Chondrocyte (in vitro differentiated cells): ENCODE data around the gene DLX6. TPM values are rescaled to one million over a fixed set of nuclear protein-coding genes. Genes with fewer than 3 reads are reported as not detected.

Experiments
- DNase-seq: peaks from one replicate; pipeline ENCODE4 v3.0.0; 2021; ENCODE audit warnings: mixed read lengths, low spot score
- H3K27ac Mint-ChIP-seq: one replicate; pipeline ENCODE4 v1.8.0; 2021; ENCODE audit warnings: mild to moderate bottlenecking, moderate library complexity, mixed read lengths; ENCODE audit not compliant: unreplicated experiment
- H3K27me3 Mint-ChIP-seq: 2 replicates; pipeline ENCODE4 v1.8.0; 2021; ENCODE audit warnings: low read depth, mixed read lengths
- H3K36me3 Mint-ChIP-seq: 2 replicates; pipeline ENCODE4 v1.8.0; 2021; ENCODE audit warnings: low read depth, mixed read lengths
- H3K4me1 Mint-ChIP-seq: 2 replicates; pipeline ENCODE4 v1.8.0; 2021; ENCODE audit warnings: low read depth, mild to moderate bottlenecking, mixed read lengths
- H3K4me3 Mint-ChIP-seq: one replicate; pipeline ENCODE4 v1.8.0; 2021; ENCODE audit warnings: mild to moderate bottlenecking, moderate library complexity, mixed read lengths; ENCODE audit not compliant: unreplicated experiment
- H3K9me3 Mint-ChIP-seq: 2 replicates; pipeline ENCODE4 v1.8.0; 2021; ENCODE audit warnings: low read depth, mixed read lengths
- long read RNA-seq: library from polyadenylated mRNA; stranded (forward); transcript quantifications from one replicate; pipeline ENCODE4 v2.0.0, GENCODE V29; 2021
- total RNA-seq: library from RNA; stranded (reverse); gene quantifications from 3 replicates; pipeline ENCODE4 v1.2.1, GENCODE V29; 2021
- TF ChIP-seq, protein P1 (sequence below): fragments of 200-600 bp; sonication (generic); IDR thresholded peaks from 2 replicates; pipeline ENCODE4 v1.5.0; 2021; ENCODE audit warnings: antibody characterized with exemption, mild to moderate bottlenecking, moderate library complexity

The DLX6 gene
- total RNA-seq, result 2.7 TPM in 1 of 3 replicates, not detected in the others
- long read RNA-seq, result 0 reads

DNA sequence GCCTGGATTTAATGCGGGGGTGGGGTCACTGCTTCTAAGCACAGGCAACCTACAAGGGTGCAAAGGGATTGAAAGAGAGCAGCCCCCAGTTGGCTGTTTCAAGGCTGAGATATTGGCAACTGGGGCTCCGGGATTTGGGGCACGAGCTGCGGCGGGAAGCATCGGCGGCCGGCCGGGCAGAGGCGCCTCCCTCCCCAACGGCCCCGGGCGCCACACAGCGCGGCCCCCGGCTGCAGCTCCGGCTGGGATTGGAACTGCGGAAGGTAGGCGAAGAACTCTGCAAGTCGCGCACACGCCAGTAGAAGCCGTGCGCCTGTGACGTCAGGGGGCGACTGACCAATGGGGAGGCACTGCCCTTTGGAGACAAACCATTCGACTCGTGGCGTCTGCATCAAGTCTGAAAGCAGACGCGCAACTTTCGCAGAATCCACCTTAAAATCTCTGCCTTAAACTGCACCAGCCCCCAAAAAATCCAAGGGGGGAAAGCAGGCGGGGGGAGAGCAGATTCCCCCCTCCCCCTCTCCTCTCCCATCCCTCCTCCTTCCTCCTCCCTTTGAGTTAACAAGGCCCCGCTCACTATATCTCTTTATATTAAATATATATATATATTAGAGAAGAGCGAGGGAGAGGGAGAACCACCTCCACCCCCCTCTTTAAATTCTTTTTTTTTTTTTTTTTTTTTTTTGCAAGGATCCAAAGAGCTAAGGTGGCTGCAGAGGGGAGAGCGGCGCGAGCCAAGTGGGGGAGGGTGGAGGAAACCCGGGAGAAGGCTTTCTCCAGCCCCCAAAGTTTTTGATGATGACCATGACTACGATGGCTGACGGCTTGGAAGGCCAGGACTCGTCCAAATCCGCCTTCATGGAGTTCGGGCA is at the start of gene DLX6:
Gene DLX6, plus strand, starts transcription at position 371 of the 872 bp plus-strand sequence. Its CDS starts 425 bp downstream, at position 796.
- Mint-ChIP-seq H3K4me3 (peak within 1 kb of the TSS; percentile 66), H3K36me3 (no peaks in the 10 kb centered on the region), H3K9me3 (no peaks in the 10 kb centered on the region), H3K27me3 (peaks cover 78% of the 10 kb centered on the region), H3K27ac (no peak within 1 kb of the TSS), H3K4me1 (peaks cover 14% of the 10 kb centered on the region)
- TF ChIP-seq, protein P1, sequence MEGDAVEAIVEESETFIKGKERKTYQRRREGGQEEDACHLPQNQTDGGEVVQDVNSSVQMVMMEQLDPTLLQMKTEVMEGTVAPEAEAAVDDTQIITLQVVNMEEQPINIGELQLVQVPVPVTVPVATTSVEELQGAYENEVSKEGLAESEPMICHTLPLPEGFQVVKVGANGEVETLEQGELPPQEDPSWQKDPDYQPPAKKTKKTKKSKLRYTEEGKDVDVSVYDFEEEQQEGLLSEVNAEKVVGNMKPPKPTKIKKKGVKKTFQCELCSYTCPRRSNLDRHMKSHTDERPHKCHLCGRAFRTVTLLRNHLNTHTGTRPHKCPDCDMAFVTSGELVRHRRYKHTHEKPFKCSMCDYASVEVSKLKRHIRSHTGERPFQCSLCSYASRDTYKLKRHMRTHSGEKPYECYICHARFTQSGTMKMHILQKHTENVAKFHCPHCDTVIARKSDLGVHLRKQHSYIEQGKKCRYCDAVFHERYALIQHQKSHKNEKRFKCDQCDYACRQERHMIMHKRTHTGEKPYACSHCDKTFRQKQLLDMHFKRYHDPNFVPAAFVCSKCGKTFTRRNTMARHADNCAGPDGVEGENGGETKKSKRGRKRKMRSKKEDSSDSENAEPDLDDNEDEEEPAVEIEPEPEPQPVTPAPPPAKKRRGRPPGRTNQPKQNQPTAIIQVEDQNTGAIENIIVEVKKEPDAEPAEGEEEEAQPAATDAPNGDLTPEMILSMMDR, result no peak
- no peak for DNase-seq

DNA sequence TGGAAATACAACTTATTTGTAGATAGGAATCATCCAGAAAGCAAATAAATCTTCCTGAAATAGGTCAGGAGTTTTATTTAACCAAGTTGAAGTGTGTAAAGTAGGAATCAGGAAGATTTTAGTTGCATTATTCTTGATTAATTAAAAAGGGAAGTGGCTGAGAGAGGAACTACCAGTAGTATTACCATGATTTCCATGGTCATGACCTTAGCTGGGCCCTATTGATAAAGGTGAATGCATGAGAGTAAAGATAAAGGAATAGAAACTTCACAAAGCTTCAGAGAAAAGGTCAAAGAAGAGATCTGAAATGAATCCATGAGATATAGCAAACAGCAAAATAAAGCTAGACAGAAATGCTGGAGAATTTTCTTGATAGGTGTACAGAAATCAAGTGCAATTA is 46.2 kb upstream of the DLX6 start:
- Mint-ChIP-seq H3K9me3 (no peaks in the 10 kb centered on the region), H3K27me3 (peaks cover 16% of the 10 kb centered on the region), H3K4me1 (no peaks in the 10 kb centered on the region), H3K4me3 (no peak overlapping the region), H3K27ac (no peak overlapping the region), H3K36me3 (no peaks in the 10 kb centered on the region)
- TF ChIP-seq, protein P1, result no peak
- DNase-seq, result no peak

DNA sequence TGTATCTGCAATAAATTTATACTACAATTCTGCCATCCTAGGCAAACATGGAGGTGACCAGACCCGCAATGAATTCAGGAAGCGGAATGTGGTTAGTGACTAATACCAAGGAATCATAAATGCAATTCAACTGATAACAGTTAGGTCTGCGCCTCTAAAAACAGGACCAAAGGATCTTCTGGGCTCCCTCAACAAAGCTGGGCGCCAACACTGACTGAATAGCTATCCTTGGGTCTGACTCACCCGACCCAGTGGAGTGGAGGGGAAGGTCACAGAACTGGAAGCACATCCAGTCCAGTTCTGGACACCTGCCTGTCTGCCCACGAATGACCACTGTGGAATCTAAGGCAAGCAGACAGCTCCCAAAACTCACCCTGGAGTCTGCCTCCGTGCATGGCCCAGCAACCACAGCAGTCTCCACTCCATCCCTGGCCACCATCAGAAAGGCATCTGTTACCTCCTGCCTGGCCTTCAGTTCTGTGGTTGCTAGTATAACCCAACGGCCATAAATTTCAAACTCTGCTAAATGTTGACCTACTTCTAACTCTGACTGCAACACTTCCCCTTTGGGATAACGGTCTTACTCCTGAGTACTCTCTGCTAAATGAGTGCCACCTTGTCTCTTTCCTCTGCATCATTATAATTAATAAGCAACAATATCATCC is 43.0 kb upstream of the DLX6 start:
- H3K4me3 Mint-ChIP-seq, result no peak overlapping the region
- DNase-seq, result no peak
- no peaks in the 10 kb centered on the region for H3K9me3 Mint-ChIP-seq
- no peaks in the 10 kb centered on the region for H3K4me1 Mint-ChIP-seq
- H3K27me3 Mint-ChIP-seq, result peaks cover 29% of the 10 kb centered on the region
- no peaks in the 10 kb centered on the region for H3K36me3 Mint-ChIP-seq
- TF ChIP-seq, protein P1, result no peak
- no peak overlapping the region for H3K27ac Mint-ChIP-seq

DNA sequence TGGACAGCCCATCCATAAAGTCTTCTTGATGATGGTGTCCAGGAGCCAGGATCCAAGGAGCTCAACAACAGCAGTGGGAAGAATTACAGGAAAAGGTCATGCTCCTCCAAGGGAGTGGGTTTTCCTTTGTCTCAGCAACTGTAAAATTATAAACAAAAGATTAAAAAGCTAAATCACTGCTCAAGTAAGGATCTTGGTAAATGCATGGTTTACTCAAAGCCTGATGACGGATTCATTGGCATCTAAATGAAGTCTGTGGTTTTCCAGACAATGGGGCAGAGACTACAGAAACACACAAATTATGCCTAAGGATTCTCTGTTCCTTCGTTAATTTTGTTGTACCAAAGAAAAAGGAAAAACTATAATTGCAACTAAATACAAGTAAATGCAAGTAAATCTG is 36.4 kb upstream of the DLX6 start:
- Mint-ChIP-seq H3K27ac (no peak overlapping the region), H3K36me3 (no peaks in the 10 kb centered on the region), H3K4me1 (peaks cover 11% of the 10 kb centered on the region), H3K4me3 (no peak overlapping the region), H3K9me3 (no peaks in the 10 kb centered on the region), H3K27me3 (peaks cover 24% of the 10 kb centered on the region)
- no peak for DNase-seq
- TF ChIP-seq, protein P1, result no peak

DNA sequence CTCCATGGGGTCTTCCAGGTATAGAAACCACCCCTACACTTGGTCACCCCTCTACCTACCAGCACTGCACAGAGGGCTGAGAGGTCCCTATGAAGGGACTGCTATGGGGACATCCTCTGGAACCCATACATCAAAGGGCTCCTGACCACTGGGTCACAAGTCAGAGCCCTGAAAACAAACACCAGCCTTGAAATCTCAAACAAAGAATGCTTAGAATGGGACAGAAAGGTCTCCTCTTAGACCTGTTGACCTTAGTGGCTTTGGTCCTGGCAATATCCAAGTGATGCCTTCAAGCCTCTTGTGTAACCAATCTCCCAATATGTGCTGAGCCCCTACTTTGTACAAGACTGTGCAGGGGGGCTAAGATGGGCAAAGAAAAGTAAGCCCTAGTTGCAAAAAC is 34.6 kb upstream of the DLX6 start:
- no peak overlapping the region for H3K4me3 Mint-ChIP-seq
- H3K4me1 Mint-ChIP-seq, result peaks cover 14% of the 10 kb centered on the region
- H3K27me3 Mint-ChIP-seq, result peaks cover 13% of the 10 kb centered on the region
- no peaks in the 10 kb centered on the region for H3K9me3 Mint-ChIP-seq
- no peaks in the 10 kb centered on the region for H3K36me3 Mint-ChIP-seq
- TF ChIP-seq, protein P1, result no peak
- H3K27ac Mint-ChIP-seq, result no peak overlapping the region
- DNase-seq, result no peak
